HG02885 (cell line): Measurements from ENCODE around the gene LDHAL6B.

Experiments used
- ATAC-seq: cut with Tn5 transposase; IDR thresholded peaks from one replicate; pipeline ENCODE4 v1.9.1; 2021; ENCODE audit warnings: mild to moderate bottlenecking; ENCODE audit not compliant: unreplicated experiment, poor library complexity

Gene LDHAL6B

DNA sequence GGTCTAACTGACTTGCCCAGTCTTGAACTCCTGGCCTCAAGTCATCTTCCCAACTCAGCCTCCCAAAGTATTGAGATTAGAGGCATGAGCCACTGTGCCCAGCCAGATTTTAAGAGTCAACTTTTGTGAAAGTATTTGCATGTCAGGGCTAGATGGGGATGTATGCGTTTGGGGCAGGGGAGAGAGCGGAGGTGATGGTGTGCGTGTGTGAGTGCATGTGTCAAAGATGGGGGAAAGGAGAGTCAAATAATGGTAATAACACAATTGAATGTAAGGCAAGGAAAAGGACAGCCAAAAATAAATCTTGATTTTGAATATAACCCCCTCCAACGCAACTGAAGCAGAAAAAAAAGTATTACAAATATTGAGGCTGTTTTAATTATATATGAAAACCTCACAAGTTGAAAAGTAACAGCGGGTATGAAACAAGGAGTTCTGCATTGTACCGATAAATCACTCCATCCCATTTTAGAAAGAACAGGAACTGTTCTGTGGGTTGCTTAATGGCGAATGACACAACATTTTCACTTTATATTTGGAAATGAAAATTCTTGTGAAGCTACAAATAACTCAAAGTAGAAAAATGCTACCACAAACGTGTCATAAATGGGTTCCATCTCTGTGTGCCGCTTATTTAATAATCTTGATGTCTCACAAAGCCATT, 29.9 kb upstream of the LDHAL6B start:
- no peak for ATAC-seq

DNA sequence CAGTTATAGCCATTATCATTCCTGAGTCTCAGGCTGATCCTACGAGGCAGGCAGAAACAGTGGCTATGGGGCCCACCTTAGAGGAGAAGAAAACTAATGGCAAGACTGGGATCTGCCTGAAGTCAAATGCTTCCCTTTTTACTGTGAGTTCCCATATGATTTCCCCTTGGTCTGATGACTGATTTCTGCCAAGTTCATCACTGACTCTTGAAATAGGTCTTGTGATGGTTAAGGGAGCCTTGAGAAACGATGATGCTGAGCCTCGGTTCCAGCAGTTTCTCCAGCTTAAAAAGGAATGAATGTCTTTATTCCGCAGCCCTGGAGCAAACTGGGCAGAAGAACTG, 29.4 kb upstream of the LDHAL6B start:
- ATAC-seq, result no peak

DNA sequence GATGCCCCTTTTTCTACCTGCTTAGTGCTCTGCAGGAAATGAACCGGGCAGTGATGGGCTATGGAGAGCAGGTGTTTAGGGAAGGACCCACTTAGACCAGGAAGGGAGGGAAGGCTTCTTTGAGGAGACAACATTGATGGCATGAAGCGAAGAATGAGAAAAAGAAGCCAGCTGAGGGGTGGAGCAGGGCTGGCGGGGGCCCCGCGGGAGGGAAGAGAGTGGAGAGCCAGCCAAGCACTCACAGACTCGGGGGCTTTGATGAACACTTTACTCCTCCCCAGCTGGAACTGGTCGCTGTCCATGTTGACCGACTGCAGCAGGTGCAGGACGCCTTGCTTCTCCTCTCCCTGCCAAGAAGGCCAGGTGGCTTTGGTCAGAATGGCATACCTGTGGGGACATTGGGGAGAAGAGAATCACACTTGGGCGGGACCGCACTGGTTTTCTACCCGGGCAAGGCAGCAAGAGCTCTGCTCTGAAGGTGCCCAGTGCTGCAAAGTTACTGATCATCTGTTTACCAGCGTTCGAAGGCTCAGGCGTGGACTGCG, 28.4 kb upstream of the LDHAL6B start:
- no peak for ATAC-seq

DNA sequence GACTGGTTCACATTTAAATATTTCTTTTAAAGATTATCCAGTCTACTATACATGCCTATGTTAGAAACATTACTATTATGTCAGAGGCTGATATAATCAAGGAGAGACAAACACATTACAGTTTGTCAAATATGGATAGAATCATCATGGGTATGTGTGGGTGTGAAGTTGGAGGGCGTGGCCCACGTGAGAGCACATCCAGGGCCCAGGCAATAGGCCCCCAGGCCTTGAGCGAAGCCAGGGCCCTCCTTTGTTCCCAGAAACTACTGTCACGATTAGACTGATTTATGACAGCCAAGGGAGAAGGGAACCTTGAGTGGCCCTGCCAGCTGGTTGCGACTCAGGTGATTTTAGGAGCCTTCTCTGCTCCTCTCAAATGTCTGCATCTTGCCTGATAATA, 26.9 kb upstream of the LDHAL6B start:
- ATAC-seq, result no peak

GRCh38 chr15:59180945-59181600, 25.6 kb upstream of the LDHAL6B start:
- ATAC-seq, result no peak

- ATAC-seq, result no peak
Observed at GRCh38 chr15:59185725-59186124, 20.9 kb upstream of the LDHAL6B start.

- ATAC-seq, result no peak
Observed at GRCh38 chr15:59186501-59186900, 20.1 kb upstream of the LDHAL6B start.

DNA sequence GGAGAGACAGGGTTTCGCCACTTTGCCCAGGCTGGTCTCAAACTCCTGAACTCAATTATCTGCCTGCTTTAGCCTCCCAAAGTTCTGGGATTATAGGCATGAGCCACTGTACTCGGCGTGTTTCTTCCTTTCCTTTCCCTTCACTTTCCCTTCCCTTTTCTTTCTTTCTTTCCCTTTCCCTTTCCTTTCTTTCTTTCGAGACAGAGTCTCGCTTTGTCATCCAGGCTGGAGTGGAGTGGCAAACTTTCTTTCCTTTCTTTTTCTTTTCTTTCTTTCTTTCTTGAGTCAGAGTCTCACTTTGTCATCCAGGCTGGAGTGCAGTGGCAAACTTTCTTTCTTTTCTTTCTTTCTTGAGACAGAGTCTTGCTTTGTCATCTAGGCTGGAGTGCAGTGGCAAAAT, 17.4 kb upstream of the LDHAL6B start:
- no peak for ATAC-seq

DNA sequence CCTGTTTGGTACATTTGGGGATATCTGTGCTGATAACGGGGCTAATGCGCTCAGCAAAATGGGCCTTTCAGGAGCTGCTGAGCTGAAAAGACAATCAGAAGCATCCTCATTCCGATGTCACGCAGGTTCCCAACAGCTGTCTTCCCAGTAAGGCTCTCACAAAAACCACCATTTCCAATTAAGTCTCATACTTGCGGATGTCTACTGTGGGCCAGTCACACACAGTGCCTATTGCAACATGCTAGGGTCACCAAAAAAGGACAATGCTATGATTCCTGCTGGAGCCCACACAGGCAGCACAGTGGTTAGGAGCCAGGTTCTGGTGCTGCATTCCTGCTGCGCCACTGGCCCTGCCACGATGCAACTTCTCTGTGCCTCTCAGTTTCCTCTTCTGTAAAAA, 16.4 kb upstream of the LDHAL6B start:
- ATAC-seq, result no peak

DNA sequence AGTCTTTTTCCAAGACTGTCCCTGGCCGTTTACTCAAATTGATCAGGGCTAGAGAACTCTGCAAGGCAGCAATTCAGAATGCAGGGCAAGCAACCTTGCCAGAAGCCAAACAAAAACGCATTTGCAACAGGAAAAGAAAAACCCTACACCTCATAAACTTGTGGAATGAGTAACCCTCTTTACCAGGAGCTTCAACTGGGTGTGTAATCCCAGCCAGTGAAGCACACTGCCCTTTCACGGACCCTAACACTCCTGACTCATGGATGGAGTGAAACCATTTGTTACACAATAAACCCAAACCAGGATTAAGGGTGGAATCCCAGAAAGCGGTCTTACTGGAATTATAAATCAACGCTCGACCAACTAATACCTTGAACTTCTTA, 14.8 kb upstream of the LDHAL6B start:
- no peak for ATAC-seq

DNA sequence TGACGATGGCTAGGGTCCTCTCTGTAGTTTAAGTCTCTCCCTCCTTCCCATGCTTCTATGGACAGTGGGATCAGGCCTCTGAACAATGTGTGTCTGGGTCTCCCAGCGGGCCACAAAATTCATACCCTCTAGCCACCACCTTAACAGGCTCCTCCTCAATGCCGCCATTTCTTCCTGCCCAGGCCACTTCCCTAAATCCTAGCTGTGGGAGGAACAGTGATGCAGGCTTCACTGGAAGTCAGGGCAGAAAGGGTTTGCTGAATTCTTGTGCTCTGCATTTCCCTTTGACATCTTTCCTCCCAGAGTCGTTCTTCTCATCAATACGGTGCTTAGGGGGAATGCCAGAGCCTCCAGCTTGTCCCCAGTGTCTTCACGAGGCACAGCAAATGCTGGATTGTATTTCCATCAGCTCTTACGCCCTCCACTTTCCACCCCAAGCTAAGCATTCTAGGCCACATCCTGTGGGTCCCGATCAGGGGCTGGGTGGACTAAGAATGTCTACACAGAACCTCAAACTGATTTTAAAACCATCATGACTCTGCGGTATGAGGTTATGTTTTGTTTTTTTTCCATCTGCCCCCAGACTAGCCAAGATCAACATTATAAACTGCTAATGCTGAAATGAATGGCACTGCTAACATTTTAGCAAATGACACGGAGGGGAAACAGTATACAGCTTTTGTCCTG, 11.9 kb upstream of the LDHAL6B start:
- ATAC-seq, result no peak

- no peak for ATAC-seq
Observed at GRCh38 chr15:59196416-59196815, 10.2 kb upstream of the LDHAL6B start.

- ATAC-seq, result no peak
Observed at GRCh38 chr15:59197454-59197853, 9.2 kb upstream of the LDHAL6B start.

GRCh38 chr15:59199626-59200465, 6.8 kb upstream of the LDHAL6B start:
- no peak for ATAC-seq

GRCh38 chr15:59200560-59200959, 6.1 kb upstream of the LDHAL6B start:
- no peak for ATAC-seq

GRCh38 chr15:59203008-59203407, 3.6 kb upstream of the LDHAL6B start:
- ATAC-seq, result no peak

- ATAC-seq, result no peak
Observed at GRCh38 chr15:59203657-59204056, 3.0 kb upstream of the LDHAL6B start.

DNA sequence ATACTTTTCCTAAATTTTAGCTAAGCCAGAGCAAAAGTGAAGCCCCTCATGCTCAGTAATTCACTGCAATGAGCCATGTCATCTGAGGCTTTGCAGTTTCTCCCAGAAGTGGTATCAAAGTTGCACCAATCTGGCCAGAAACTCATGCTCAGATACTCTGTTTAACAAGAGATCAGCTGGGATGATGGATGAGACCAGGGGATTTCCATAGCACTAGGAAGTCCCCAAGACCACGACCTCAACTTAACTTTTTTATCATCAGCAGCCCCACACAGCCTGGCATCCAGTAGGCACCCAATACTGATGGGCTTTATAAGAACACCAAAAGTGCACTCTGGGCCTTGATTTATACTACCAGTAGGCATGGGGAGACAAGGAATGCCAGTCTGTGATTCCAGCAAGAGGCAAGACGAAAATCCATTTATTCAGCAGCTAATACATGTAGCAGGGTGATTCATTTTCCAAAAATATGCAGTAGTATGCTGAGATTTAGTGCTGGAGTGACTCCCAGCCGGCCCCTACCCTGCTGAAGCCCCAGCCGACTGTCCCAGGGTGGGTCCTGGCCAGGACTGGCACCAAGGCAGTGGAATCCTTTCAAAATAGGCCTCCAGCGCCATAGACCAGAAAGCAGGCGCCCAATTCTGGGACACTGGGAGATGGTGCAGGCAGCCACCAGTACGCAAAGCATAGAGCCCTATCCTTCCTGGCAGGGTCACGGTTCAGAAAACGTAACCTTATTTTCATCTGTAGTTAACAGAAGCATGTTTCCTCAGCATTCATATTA, 612 bp upstream of the LDHAL6B start:
- no peak for ATAC-seq

DNA sequence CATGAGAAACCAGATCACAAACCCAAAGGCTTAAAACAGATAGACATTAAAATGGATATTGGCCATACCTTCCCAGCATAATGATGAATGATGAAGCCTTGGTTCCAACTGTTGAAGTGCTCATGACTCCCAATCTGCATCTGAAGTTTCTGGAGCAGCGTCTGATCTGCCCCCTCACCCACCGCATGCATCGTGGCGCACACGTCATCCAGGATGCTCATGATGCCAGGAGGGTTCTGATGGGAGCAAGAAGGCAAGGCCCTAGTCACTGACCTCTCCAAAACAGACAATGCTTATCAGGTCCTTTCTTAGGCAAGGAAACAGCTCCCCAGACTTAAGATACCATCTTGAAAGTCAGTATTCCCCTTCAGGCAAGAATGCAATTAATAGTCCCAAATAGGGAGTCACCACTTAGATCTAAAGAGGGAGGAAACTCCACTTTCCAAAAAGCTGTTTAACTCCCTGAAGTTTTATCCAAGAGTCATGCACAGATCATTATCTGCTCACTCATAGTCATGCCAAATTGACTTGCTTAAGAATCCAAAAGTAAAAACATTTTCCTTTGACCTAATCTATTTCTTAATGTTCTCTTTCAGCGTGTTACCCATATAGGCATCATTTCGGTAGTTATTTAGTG, 2.1 kb downstream of the LDHAL6B start:
- no peak for ATAC-seq
